PFSK-1 (cell line): ENCODE data around the gene SAP25.

Experiments
- FOXP2 ChIP-seq: optimal IDR thresholded peaks from 2 replicates; pipeline ENCODE3; 2011; ENCODE audit warnings: borderline replicate concordance, control low read depth, inconsistent platforms; ENCODE audit not compliant: insufficient read depth; ENCODE audit errors: extremely low read length, extremely low read depth
- POLR2AphosphoS5 ChIP-seq: IDR thresholded peaks from 2 replicates; pipeline ENCODE4 v1.6.1; 2012; ENCODE audit warnings: low read depth, mild to moderate bottlenecking, control low read depth, low read length, moderate library complexity
- SIN3A ChIP-seq: IDR thresholded peaks from 2 replicates; pipeline ENCODE4 v1.6.1; 2012; ENCODE audit warnings: mild to moderate bottlenecking, low read length, moderate library complexity, borderline replicate concordance; ENCODE audit not compliant: insufficient read depth
- TAF1 ChIP-seq: IDR thresholded peaks from 2 replicates; pipeline ENCODE4 v1.6.1; 2012; ENCODE audit warnings: low read length, control low read depth, borderline replicate concordance; ENCODE audit not compliant: insufficient read depth
- TF ChIP-seq, protein P1 (sequence below), 2 experiments: IDR thresholded peaks; 2 replicates each; pipeline versions ENCODE4 v1.6.1 to v1.8.0; 2011 to 2012; ENCODE audit warnings: low read depth in 2 of 2, low read length in 2 of 2, control low read depth in 1 of 2, inconsistent platforms in 1 of 2, mild to moderate bottlenecking in 1 of 2, moderate library complexity in 1 of 2; ENCODE audit not compliant: insufficient read depth in 1 of 2

SAP25 gene

DNA sequence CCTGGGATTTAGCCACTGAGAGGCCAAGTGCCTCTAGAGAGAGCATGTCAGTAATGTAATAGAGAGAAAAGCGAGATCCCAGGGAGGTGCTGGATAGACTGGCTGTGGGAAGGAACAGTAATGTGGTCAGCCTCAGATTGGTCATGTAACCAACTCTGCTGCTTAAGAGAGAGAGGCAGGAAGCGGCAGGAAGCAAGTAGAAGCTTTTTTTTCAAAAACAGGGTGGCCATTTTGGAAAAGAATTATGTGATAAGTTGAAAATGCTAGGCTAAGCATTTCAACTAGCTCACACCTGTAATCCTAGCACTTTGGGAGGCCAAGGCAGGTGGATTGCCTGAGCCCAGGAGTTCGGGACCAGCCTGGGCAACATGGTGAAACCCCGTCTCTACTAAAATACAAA, 24.7 kb upstream of the SAP25 start:
- TF ChIP-seq POLR2AphosphoS5, result no peak
- no peak for TF ChIP-seq TAF1
- TF ChIP-seq, protein P1, sequence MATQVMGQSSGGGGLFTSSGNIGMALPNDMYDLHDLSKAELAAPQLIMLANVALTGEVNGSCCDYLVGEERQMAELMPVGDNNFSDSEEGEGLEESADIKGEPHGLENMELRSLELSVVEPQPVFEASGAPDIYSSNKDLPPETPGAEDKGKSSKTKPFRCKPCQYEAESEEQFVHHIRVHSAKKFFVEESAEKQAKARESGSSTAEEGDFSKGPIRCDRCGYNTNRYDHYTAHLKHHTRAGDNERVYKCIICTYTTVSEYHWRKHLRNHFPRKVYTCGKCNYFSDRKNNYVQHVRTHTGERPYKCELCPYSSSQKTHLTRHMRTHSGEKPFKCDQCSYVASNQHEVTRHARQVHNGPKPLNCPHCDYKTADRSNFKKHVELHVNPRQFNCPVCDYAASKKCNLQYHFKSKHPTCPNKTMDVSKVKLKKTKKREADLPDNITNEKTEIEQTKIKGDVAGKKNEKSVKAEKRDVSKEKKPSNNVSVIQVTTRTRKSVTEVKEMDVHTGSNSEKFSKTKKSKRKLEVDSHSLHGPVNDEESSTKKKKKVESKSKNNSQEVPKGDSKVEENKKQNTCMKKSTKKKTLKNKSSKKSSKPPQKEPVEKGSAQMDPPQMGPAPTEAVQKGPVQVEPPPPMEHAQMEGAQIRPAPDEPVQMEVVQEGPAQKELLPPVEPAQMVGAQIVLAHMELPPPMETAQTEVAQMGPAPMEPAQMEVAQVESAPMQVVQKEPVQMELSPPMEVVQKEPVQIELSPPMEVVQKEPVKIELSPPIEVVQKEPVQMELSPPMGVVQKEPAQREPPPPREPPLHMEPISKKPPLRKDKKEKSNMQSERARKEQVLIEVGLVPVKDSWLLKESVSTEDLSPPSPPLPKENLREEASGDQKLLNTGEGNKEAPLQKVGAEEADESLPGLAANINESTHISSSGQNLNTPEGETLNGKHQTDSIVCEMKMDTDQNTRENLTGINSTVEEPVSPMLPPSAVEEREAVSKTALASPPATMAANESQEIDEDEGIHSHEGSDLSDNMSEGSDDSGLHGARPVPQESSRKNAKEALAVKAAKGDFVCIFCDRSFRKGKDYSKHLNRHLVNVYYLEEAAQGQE (IDR thresholded peaks at IDR 0.05; ENCODE audit: insufficient read depth in 1 of 2, low read depth in 2 of 2, low read length in 2 of 2), result no peak
- no peak for TF ChIP-seq SIN3A
- TF ChIP-seq FOXP2, result no peak

DNA sequence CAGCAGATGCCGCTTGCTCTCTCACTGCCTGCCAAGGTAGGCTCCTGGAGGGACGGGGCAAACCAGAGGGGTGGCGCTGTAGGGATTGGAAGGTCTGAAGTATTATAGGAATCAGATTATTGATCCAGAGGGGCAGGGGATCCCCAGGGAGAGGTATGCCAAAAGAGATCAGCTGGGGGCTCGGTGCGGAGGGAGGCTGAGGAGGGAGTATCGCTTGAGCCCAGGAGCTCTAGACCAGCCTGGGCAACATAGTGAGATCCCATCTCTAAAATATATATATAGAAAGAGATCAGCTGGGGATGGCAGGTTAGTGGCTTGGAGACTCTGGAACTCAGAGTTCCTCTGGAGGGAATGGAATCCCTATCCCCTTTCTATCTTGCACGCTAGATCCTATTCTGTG, 21.5 kb upstream of the SAP25 start:
- TF ChIP-seq FOXP2, result no peak

DNA sequence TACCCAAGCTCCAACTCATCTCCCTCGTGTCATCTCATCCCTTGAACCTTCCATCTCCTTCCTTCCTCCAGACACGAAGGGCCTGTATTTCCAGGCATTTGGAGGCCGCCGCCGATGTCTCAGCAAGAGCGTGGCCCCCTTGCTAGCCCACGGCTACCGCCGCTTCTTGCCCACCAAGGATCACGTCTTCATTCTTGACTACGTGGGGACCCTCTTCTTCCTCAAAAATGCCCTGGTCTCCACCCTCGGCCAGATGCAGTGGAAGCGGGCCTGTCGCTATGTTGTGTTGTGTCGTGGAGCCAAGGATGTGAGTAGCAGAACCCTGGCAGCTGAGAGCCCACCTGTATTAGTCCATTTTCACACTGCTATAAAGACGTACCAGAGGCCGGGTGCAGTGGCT, 17.9 kb upstream of the SAP25 start:
- TF ChIP-seq POLR2AphosphoS5, result no peak
- TF ChIP-seq FOXP2, result no peak
- no peak for TF ChIP-seq SIN3A
- TF ChIP-seq, protein P1 (IDR thresholded peaks at IDR 0.05; ENCODE audit: insufficient read depth in 1 of 2, low read depth in 2 of 2, low read length in 2 of 2), result no peak
- no peak for TF ChIP-seq TAF1

DNA sequence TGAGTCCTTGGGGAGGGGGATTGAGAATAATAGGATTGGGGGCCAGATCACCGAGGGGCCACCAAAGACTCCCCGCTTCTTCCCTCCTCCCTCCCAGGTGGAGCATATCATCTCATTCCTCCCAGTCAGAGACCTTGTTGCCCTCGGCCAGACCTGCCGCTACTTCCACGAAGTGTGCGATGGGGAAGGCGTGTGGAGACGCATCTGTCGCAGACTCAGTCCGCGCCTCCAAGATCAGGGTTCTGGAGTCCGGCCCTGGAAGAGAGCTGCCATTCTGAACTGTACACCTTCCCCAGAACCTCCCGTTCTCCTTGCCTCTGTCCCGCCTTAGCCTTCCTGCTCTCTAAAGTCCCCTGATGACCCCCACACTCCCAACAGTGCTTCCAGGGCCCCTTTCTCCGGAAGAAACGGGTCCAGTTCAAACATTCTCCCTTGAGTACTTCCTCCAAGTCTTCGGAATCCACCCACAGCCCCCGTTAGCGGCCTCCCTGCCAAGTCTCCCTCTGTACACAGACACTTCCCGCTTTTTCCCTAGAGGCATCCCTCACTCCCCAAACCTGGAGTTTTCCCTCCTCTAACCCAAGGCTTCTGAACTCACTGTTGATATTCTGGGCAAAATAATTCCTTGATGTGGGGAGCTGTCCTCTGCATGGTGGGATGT, 16.5 kb upstream of the SAP25 start:
- TF ChIP-seq TAF1, result no peak

DNA sequence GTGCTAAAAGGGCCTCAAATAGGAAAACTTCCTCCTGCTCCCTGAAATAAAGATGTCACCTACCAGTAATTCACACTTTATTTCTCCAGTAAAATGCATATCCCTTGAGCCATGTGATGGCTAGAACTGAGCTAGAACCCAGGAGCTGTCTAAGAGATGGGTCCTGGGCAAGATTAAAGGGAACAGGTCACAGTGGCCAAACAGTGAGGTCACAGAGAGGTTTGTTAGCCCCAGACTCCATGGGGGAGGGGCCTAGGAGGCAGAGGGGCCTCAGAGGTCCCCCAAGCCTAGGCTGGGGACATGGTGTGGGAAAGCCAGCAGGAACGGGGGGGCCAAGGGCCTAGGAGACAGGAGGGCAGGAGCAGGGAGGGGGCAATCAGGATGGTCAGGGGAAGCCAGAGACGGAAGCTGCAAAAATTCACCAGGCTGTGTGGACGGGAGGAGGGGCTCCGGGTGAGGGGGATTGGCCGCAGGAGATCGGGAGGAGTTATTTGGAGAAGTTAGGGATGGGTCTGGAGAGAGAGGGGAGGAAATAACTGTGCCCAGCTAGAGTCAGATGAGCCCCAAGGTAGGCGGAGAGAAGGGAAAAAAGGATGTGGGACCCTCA, 15.7 kb upstream of the SAP25 start:
- TF ChIP-seq POLR2AphosphoS5 (no peak), SIN3A (no peak), TAF1 (no peak), FOXP2 (no peak)
- TF ChIP-seq, protein P1 (IDR thresholded peaks at IDR 0.05; ENCODE audit: insufficient read depth in 1 of 2, low read depth in 2 of 2, low read length in 2 of 2), result no peak

DNA sequence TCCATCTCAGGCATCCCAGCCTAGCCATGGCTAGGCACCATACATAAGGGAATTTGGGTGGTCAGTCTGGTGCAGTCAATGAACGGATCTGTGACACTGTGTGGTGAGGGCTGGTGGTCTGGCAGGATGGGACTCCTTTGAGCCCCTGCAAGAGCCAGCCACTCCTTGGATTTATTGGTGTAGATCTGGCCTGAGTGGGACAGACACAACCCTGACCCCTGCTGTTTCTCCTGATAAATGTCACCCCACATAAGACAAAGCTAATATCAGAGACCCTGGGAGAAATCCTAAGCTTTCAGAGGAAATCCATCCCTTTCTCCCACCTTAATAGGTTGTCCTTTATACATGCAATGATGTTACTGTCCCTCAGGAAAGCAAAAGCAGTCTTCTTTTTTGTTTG, 14.7 kb upstream of the SAP25 start:
- TF ChIP-seq FOXP2 (no peak), SIN3A (no peak)
- TF ChIP-seq, protein P1 (IDR thresholded peaks at IDR 0.05; ENCODE audit: insufficient read depth in 1 of 2, low read depth in 2 of 2, low read length in 2 of 2), result no peak
